Tibial nerve (tissue), 4 donors: Measurements from ENCODE around the gene PRLH. TPM values are rescaled to one million over a fixed set of nuclear protein-coding genes. Genes with fewer than 3 reads are reported as not detected.
A peak's percentile ranks its signal among the peaks of the same experiment; 100 is the strongest.

Experiments used
- DNase-seq, 2 donors: peaks; one replicate each; pipeline ENCODE4 v3.0.0-alpha.2; 2019; ENCODE audit warnings: low spot score in 2 of 2
- H3K27ac ChIP-seq, 4 donors: fragments of 200-600 bp; sonication (generic) in 3 of 4; one replicate each; pipeline ENCODE4 v1.5.1; 2017 to 2019; ENCODE audit warnings: mild to moderate bottlenecking in 1 of 4
- H3K27me3 ChIP-seq, 2 donors: fragments of 200-600 bp; sonication (generic) in 1 of 2; one replicate each; pipeline versions ENCODE4 v1.5.1 to v1.6.0; 2017 to 2019
- H3K36me3 ChIP-seq, 3 donors: fragments of 200-600 bp; sonication (generic); one replicate each; pipeline ENCODE4 v1.5.1; 2018 to 2019
- H3K4me1 ChIP-seq, 4 donors: fragments of 200-600 bp; sonication (generic) in 3 of 4; one replicate each; pipeline ENCODE4 v1.5.1; 2017 to 2019
- H3K4me3 ChIP-seq, 4 donors: fragments of 200-600 bp; sonication (generic) in 3 of 4; one replicate each; pipeline ENCODE4 v1.5.1; 2017 to 2019; ENCODE audit warnings: mild to moderate bottlenecking in 1 of 4, moderate library complexity in 1 of 4
- H3K9me3 ChIP-seq, 4 donors: fragments of 200-600 bp; sonication (generic) in 3 of 4; one replicate each; pipeline ENCODE4 v1.5.1; 2017 to 2019
- CTCF ChIP-seq, 5 experiments: fragments of 200-600 bp in 3 of 5; fragments of 450-650 bp in 2 of 5; sonication (generic) in 3 of 5; IDR thresholded peaks; one replicate each; pipeline ENCODE4 v1.5.1; 2016 to 2019; ENCODE audit warnings: antibody characterized with exemption in 5 of 5, mild to moderate bottlenecking in 3 of 5, moderate library complexity in 2 of 5
- EP300 ChIP-seq, 2 donors: sonication (generic); formaldehyde crosslinking; IDR thresholded peaks; one replicate each; pipeline ENCODE4 v1.6.1; 2017; ENCODE audit warnings: antibody characterized with exemption in 2 of 2, mild to moderate bottlenecking in 1 of 2
- POLR2A ChIP-seq, 2 donors: fragments of 450-650 bp; IDR thresholded peaks; one replicate each; pipeline ENCODE4 v1.6.1; 2017; ENCODE audit warnings: antibody characterized with exemption in 2 of 2, mild to moderate bottlenecking in 2 of 2, moderate library complexity in 2 of 2
- WGBS, 2 donors: methylation state at CpG; one replicate each; pipeline ENCODE4 v1.1.5; 2018; 5-methylcytosine and 5-hydroxymethylcytosine counted together
- total RNA-seq, 4 donors: library from RNA; depleted of rRNA; stranded (reverse); fragments of >200 nt; gene quantifications; one replicate each; pipeline ENCODE4 v1.1.0, GENCODE V29; 2016

Gene PRLH
- total RNA-seq, 4 donors from 2014 or later: not detected

- Histone ChIP-seq H3K36me3 (no peaks in the 10 kb centered on the region), H3K4me1 (peaks cover 0 to 16% (median 5%) of the 10 kb centered on the region in 4 donors), H3K27me3 (no peaks in the 10 kb centered on the region), H3K27ac (no peak overlapping the region), H3K4me3 (no peak overlapping the region), H3K9me3 (peaks cover 0 to 6% (median 0%) of the 10 kb centered on the region in 4 donors)
- no peak for DNase-seq
- WGBS, 2 donors: 73 to 77% methylated on average over 9 of the region's 9 CpGs
- no peak for TF ChIP-seq POLR2A (IDR thresholded peaks at IDR 0.05)
- TF ChIP-seq EP300 (IDR thresholded peaks at IDR 0.05): no peak
- TF ChIP-seq CTCF (IDR thresholded peaks at IDR 0.05): no peak
These were observed 21.8 kb downstream of the PRLH start for GRCh38 chr2:237588044-237588696.

GRCh38 chr2:237590272-237591140 lies 24.1 kb downstream of the PRLH start, which contains the start of gene RAB17:
Gene RAB17, minus strand, starts transcription at chr2:237590734. Its CDS starts 4,580 bp downstream, at chr2:237586154.
- TF ChIP-seq EP300 (IDR thresholded peaks at IDR 0.05) (no peak), CTCF (IDR thresholded peaks at IDR 0.05) (no peak), POLR2A (IDR thresholded peaks at IDR 0.05) (no peak)
- peaks cover 0 to 6% (median 0%) of the 10 kb centered on the region in 4 donors for H3K9me3 ChIP-seq
- H3K4me1 ChIP-seq: peaks cover 0 to 16% (median 5%) of the 10 kb centered on the region in 4 donors
- 46 to 57% methylated on average over 9 to 16 of the region's 16 CpGs for WGBS, 2 donors
- peak within 1 kb of the TSS in 1 of 4 donors; percentile 9 for H3K4me3 ChIP-seq
- no peaks in the 10 kb centered on the region for H3K36me3 ChIP-seq
- DNase-seq: no peak
- no peaks in the 10 kb centered on the region for H3K27me3 ChIP-seq
- peak within 1 kb of the TSS in 3 of 4 donors; percentile 5 to 44 (median 38) for H3K27ac ChIP-seq

- peak overlapping the region in 3 of 4 donors; percentile 5 to 44 (median 32) for H3K27ac ChIP-seq
- peaks cover 0 to 6% (median 0%) of the 10 kb centered on the region in 4 donors for H3K9me3 ChIP-seq
- peak overlapping the region in 1 of 4 donors; percentile 9 for H3K4me3 ChIP-seq
- TF ChIP-seq POLR2A (IDR thresholded peaks at IDR 0.05) (no peak), EP300 (IDR thresholded peaks at IDR 0.05) (peak in 1 of 2 donors; percentile 26)
- no peaks in the 10 kb centered on the region for H3K27me3 ChIP-seq
- H3K4me1 ChIP-seq: peaks cover 0 to 16% (median 5%) of the 10 kb centered on the region in 4 donors
- 46 to 56% methylated on average over 19 of the region's 19 CpGs for WGBS, 2 donors
- H3K36me3 ChIP-seq: no peaks in the 10 kb centered on the region
- DNase-seq: no peak
These were observed 24.9 kb downstream of the PRLH start for GRCh38 chr2:237591141-237591881.

- no peak for DNase-seq
- H3K4me1 ChIP-seq: peaks cover 0 to 16% (median 5%) of the 10 kb centered on the region in 4 donors
- no peak for TF ChIP-seq POLR2A (IDR thresholded peaks at IDR 0.05)
- no peak for TF ChIP-seq EP300 (IDR thresholded peaks at IDR 0.05)
- TF ChIP-seq CTCF (IDR thresholded peaks at IDR 0.05): no peak
- WGBS, 2 donors: 90 to 93% methylated on average over 18 of the region's 18 CpGs
- H3K4me3 ChIP-seq: no peak overlapping the region
- peaks cover 0 to 6% (median 0%) of the 10 kb centered on the region in 4 donors for H3K9me3 ChIP-seq
- no peaks in the 10 kb centered on the region for H3K36me3 ChIP-seq
- no peak overlapping the region for H3K27ac ChIP-seq
- no peaks in the 10 kb centered on the region for H3K27me3 ChIP-seq
These were observed 26.1 kb downstream of the PRLH start for GRCh38 chr2:237592425-237592980.

GRCh38 chr2:237593036-237593435 lies 26.7 kb downstream of the PRLH start:
- 89 to 91% methylated on average over 10 of the region's 10 CpGs for WGBS, 2 donors
- Histone ChIP-seq H3K27me3 (no peaks in the 10 kb centered on the region), H3K4me1 (peaks cover 0 to 16% (median 5%) of the 10 kb centered on the region in 4 donors), H3K9me3 (peaks cover 0 to 3% (median 0%) of the 10 kb centered on the region in 4 donors), H3K36me3 (no peaks in the 10 kb centered on the region), H3K27ac (no peak overlapping the region), H3K4me3 (no peak overlapping the region)
- TF ChIP-seq CTCF (IDR thresholded peaks at IDR 0.05): no peak
- TF ChIP-seq EP300 (IDR thresholded peaks at IDR 0.05): no peak
- no peak for TF ChIP-seq POLR2A (IDR thresholded peaks at IDR 0.05)
- no peak for DNase-seq
